ENCODE results near the gene MDH1B.

Gene MDH1B

GRCh38 chr2:206736935-206737334, 28.2 kb downstream of the MDH1B start:
- Histone ChIP-seq H3K27me3 (replicated peaks in 2 of 5; ENCODE audit: control insufficient read depth in 4 of 5, insufficient read depth in 5 of 5, low read length in 4 of 5) (no peaks in the 10 kb centered on the region), H3K27ac (ENCODE audit: insufficient read depth in 1 of 2, low read depth in 1 of 2, low read length in 2 of 2, poor library complexity in 1 of 2, severe bottlenecking in 2 of 2) (no peak overlapping the region), H3K4me1 (ENCODE audit: control extremely low read depth in 1 of 4, control insufficient read depth in 4 of 4, insufficient read depth in 4 of 4, low read length in 3 of 4) (no peaks in the 10 kb centered on the region), H3K9me3 (ENCODE audit: control extremely low read depth in 1 of 5, control insufficient read depth in 4 of 5, insufficient read depth in 2 of 5, low read depth in 1 of 5, low read length in 4 of 5) (peaks cover 0 to 3% (median 0%) of the 10 kb centered on the region in 5 experiments), H3K36me3 (ENCODE audit: control insufficient read depth in 4 of 4, insufficient read depth in 4 of 4, low read length in 3 of 4) (no peaks in the 10 kb centered on the region), H3K4me3 (ENCODE audit: control insufficient read depth in 1 of 7, extremely low read depth in 1 of 7, insufficient read depth in 4 of 7, low read depth in 2 of 7, low read length in 6 of 7) (no peak overlapping the region)
- POLR2A ChIA-PET: interaction anchor here (0.8 kb wide), 1 partner anchor 16 kb away, joined by 4 read pairs; no protein-coding TSS in a partner anchor
- DNase-seq: no peak
- 94% methylated on average over 4 of the region's 5 CpGs for WGBS (ENCODE audit: insufficient coverage)
- CTCF ChIA-PET: interaction anchor here (0.5 to 0.8 kb wide), 2 partner anchors 20 to 774 kb away, joined by 4 read pairs; no protein-coding TSS in a partner anchor

GRCh38 chr2:206733341-206733740, 31.8 kb downstream of the MDH1B start:
- ChIA-PET POLR2A (no interaction called here), CTCF (no interaction called here)
- WGBS (ENCODE audit: insufficient coverage): 88% methylated on average over 1 of the region's 2 CpGs
- H3K9me3 ChIP-seq (ENCODE audit: control extremely low read depth in 1 of 5, control insufficient read depth in 4 of 5, insufficient read depth in 2 of 5, low read depth in 1 of 5, low read length in 4 of 5): peaks cover 0 to 3% (median 0%) of the 10 kb centered on the region in 5 experiments
- no peaks in the 10 kb centered on the region for H3K27me3 ChIP-seq (replicated peaks in 2 of 5; ENCODE audit: control insufficient read depth in 4 of 5, insufficient read depth in 5 of 5, low read length in 4 of 5)
- no peak for DNase-seq
- no peak overlapping the region for H3K27ac ChIP-seq (ENCODE audit: insufficient read depth in 1 of 2, low read depth in 1 of 2, low read length in 2 of 2, poor library complexity in 1 of 2, severe bottlenecking in 2 of 2)
- H3K4me3 ChIP-seq (ENCODE audit: control insufficient read depth in 1 of 7, extremely low read depth in 1 of 7, insufficient read depth in 4 of 7, low read depth in 2 of 7, low read length in 6 of 7): no peak overlapping the region
- no peaks in the 10 kb centered on the region for H3K36me3 ChIP-seq (ENCODE audit: control insufficient read depth in 4 of 4, insufficient read depth in 4 of 4, low read length in 3 of 4)
- H3K4me1 ChIP-seq (ENCODE audit: control extremely low read depth in 1 of 4, control insufficient read depth in 4 of 4, insufficient read depth in 4 of 4, low read length in 3 of 4): peaks cover 0 to 7% (median 0%) of the 10 kb centered on the region in 4 experiments

GRCh38 chr2:206728277-206729199, 36.6 kb downstream of the MDH1B start:
- no peak overlapping the region for H3K27ac ChIP-seq (ENCODE audit: insufficient read depth in 1 of 2, low read depth in 1 of 2, low read length in 2 of 2, poor library complexity in 1 of 2, severe bottlenecking in 2 of 2)
- ChIA-PET POLR2A (no interaction called here), CTCF (interaction anchor here (1.0 kb wide), 1 partner anchor 15 kb away, joined by 3 read pairs; no protein-coding TSS in a partner anchor)
- WGBS (ENCODE audit: insufficient coverage): 100% methylated on average over 3 of the region's 7 CpGs
- no peak for DNase-seq
- no peaks in the 10 kb centered on the region for H3K9me3 ChIP-seq (ENCODE audit: control extremely low read depth in 1 of 5, control insufficient read depth in 4 of 5, insufficient read depth in 2 of 5, low read depth in 1 of 5, low read length in 4 of 5)
- H3K27me3 ChIP-seq (replicated peaks in 2 of 5; ENCODE audit: control insufficient read depth in 4 of 5, insufficient read depth in 5 of 5, low read length in 4 of 5): no peaks in the 10 kb centered on the region
- H3K4me3 ChIP-seq (ENCODE audit: control insufficient read depth in 1 of 7, extremely low read depth in 1 of 7, insufficient read depth in 4 of 7, low read depth in 2 of 7, low read length in 6 of 7): no peak overlapping the region
- no peaks in the 10 kb centered on the region for H3K36me3 ChIP-seq (ENCODE audit: control insufficient read depth in 4 of 4, insufficient read depth in 4 of 4, low read length in 3 of 4)
- peaks cover 0 to 9% (median 0%) of the 10 kb centered on the region in 4 experiments for H3K4me1 ChIP-seq (ENCODE audit: control extremely low read depth in 1 of 4, control insufficient read depth in 4 of 4, insufficient read depth in 4 of 4, low read length in 3 of 4)

GRCh38 chr2:206727287-206727686, 37.8 kb downstream of the MDH1B start:
- H3K27me3 ChIP-seq (replicated peaks in 2 of 5; ENCODE audit: control insufficient read depth in 4 of 5, insufficient read depth in 5 of 5, low read length in 4 of 5): no peaks in the 10 kb centered on the region
- CTCF ChIA-PET: no interaction called here
- POLR2A ChIA-PET: no interaction called here

GRCh38 chr2:206723288-206723687, 41.8 kb downstream of the MDH1B start:
- Histone ChIP-seq H3K9me3 (ENCODE audit: control extremely low read depth in 1 of 5, control insufficient read depth in 4 of 5, insufficient read depth in 2 of 5, low read depth in 1 of 5, low read length in 4 of 5) (no peaks in the 10 kb centered on the region), H3K4me1 (ENCODE audit: control extremely low read depth in 1 of 4, control insufficient read depth in 4 of 4, insufficient read depth in 4 of 4, low read length in 3 of 4) (peaks cover 0 to 6% (median under 1%) of the 10 kb centered on the region in 4 experiments), H3K4me3 (ENCODE audit: control insufficient read depth in 1 of 7, extremely low read depth in 1 of 7, insufficient read depth in 4 of 7, low read depth in 2 of 7, low read length in 6 of 7) (no peak overlapping the region), H3K36me3 (ENCODE audit: control insufficient read depth in 4 of 4, insufficient read depth in 4 of 4, low read length in 3 of 4) (no peaks in the 10 kb centered on the region), H3K27ac (ENCODE audit: insufficient read depth in 1 of 2, low read depth in 1 of 2, low read length in 2 of 2, poor library complexity in 1 of 2, severe bottlenecking in 2 of 2) (no peak overlapping the region), H3K27me3 (replicated peaks in 2 of 5; ENCODE audit: control insufficient read depth in 4 of 5, insufficient read depth in 5 of 5, low read length in 4 of 5) (no peaks in the 10 kb centered on the region)
- 100% methylated on average over 1 of the region's 1 CpG for WGBS (ENCODE audit: insufficient coverage)
- POLR2A ChIA-PET: no interaction called here
- no peak for DNase-seq
- CTCF ChIA-PET: no interaction called here

More at GRCh38 chr2:206727287-206727686, 37.8 kb downstream of the MDH1B start:
- 100% methylated on average over 1 of the region's 2 CpGs for WGBS (ENCODE audit: insufficient coverage)
- Histone ChIP-seq H3K4me3 (ENCODE audit: control insufficient read depth in 1 of 7, extremely low read depth in 1 of 7, insufficient read depth in 4 of 7, low read depth in 2 of 7, low read length in 6 of 7) (no peak overlapping the region), H3K27ac (ENCODE audit: insufficient read depth in 1 of 2, low read depth in 1 of 2, low read length in 2 of 2, poor library complexity in 1 of 2, severe bottlenecking in 2 of 2) (no peak overlapping the region), H3K4me1 (ENCODE audit: control extremely low read depth in 1 of 4, control insufficient read depth in 4 of 4, insufficient read depth in 4 of 4, low read length in 3 of 4) (peaks cover 0 to 9% (median 0%) of the 10 kb centered on the region in 4 experiments), H3K36me3 (ENCODE audit: control insufficient read depth in 4 of 4, insufficient read depth in 4 of 4, low read length in 3 of 4) (no peaks in the 10 kb centered on the region), H3K9me3 (ENCODE audit: control extremely low read depth in 1 of 5, control insufficient read depth in 4 of 5, insufficient read depth in 2 of 5, low read depth in 1 of 5, low read length in 4 of 5) (no peaks in the 10 kb centered on the region)
- DNase-seq: no peak

GRCh38 chr2:206721256-206721920, 43.7 kb downstream of the MDH1B start:
- 0% methylated on average over 2 of the region's 4 CpGs for WGBS (ENCODE audit: insufficient coverage)
- Histone ChIP-seq H3K27me3 (replicated peaks in 2 of 5; ENCODE audit: control insufficient read depth in 4 of 5, insufficient read depth in 5 of 5, low read length in 4 of 5) (no peaks in the 10 kb centered on the region), H3K27ac (ENCODE audit: insufficient read depth in 1 of 2, low read depth in 1 of 2, low read length in 2 of 2, poor library complexity in 1 of 2, severe bottlenecking in 2 of 2) (no peak overlapping the region), H3K4me3 (ENCODE audit: control insufficient read depth in 1 of 7, extremely low read depth in 1 of 7, insufficient read depth in 4 of 7, low read depth in 2 of 7, low read length in 6 of 7) (no peak overlapping the region), H3K4me1 (ENCODE audit: control extremely low read depth in 1 of 4, control insufficient read depth in 4 of 4, insufficient read depth in 4 of 4, low read length in 3 of 4) (peaks cover 0 to 6% (median 0%) of the 10 kb centered on the region in 4 experiments), H3K36me3 (ENCODE audit: control insufficient read depth in 4 of 4, insufficient read depth in 4 of 4, low read length in 3 of 4) (no peaks in the 10 kb centered on the region), H3K9me3 (ENCODE audit: control extremely low read depth in 1 of 5, control insufficient read depth in 4 of 5, insufficient read depth in 2 of 5, low read depth in 1 of 5, low read length in 4 of 5) (no peaks in the 10 kb centered on the region)
- ChIA-PET CTCF (no interaction called here), POLR2A (interaction anchor here (0.6 to 0.7 kb wide), 2 partner anchors 16 to 931 kb away, joined by 4 to 5 read pairs; no protein-coding TSS in a partner anchor)
- peak in 2 of 3 donors; percentile 58 for DNase-seq

- H3K4me3 ChIP-seq (ENCODE audit: control insufficient read depth in 1 of 7, extremely low read depth in 1 of 7, insufficient read depth in 4 of 7, low read depth in 2 of 7, low read length in 6 of 7): no peak within 1 kb of the TSS
- ChIA-PET POLR2A (no interaction called here), CTCF (no interaction called here)
- no peaks in the 10 kb centered on the region for H3K9me3 ChIP-seq (ENCODE audit: control extremely low read depth in 1 of 5, control insufficient read depth in 4 of 5, insufficient read depth in 2 of 5, low read depth in 1 of 5, low read length in 4 of 5)
- WGBS (ENCODE audit: insufficient coverage): no CpG with 5 or more reads among the region's 1 CpG
- no peaks in the 10 kb centered on the region for H3K27me3 ChIP-seq (replicated peaks in 2 of 5; ENCODE audit: control insufficient read depth in 4 of 5, insufficient read depth in 5 of 5, low read length in 4 of 5)
- H3K4me1 ChIP-seq (ENCODE audit: control extremely low read depth in 1 of 4, control insufficient read depth in 4 of 4, insufficient read depth in 4 of 4, low read length in 3 of 4): peaks cover 0 to 8% (median 0%) of the 10 kb centered on the region in 4 experiments
- H3K27ac ChIP-seq (ENCODE audit: insufficient read depth in 1 of 2, low read depth in 1 of 2, low read length in 2 of 2, poor library complexity in 1 of 2, severe bottlenecking in 2 of 2): no peak within 1 kb of the TSS
- DNase-seq: no peak
- no peaks in the 10 kb centered on the region for H3K36me3 ChIP-seq (ENCODE audit: control insufficient read depth in 4 of 4, insufficient read depth in 4 of 4, low read length in 3 of 4)
Observed at GRCh38 chr2:206718296-206718695, 46.8 kb downstream of the MDH1B start, which contains the start of gene DYTN. Gene DYTN, minus strand, starts transcription at chr2:206718396. Its CDS starts 117 bp downstream, at chr2:206718279.
